ENCODE data around the gene NOPCHAP1.

DNA sequence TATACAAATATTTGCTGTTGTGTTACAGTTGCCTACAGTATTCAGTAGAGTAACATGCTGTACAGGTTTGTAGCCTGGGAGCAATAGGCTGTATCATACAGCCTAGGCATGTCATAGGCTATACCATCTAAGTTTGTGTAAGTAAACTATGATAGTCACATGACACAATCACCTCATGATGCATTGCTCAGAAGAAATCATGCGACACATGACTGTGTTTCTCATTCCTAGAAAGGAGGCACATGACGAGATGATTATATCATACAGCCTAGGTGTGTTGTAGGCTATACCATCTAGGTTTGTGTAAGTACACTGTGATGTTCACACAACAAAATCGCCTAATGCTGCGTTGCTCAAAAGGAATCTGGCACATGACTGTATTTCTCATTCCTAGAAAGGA lies 31.9 kb downstream of the NOPCHAP1 start:
- TF ChIP-seq, protein P1, sequence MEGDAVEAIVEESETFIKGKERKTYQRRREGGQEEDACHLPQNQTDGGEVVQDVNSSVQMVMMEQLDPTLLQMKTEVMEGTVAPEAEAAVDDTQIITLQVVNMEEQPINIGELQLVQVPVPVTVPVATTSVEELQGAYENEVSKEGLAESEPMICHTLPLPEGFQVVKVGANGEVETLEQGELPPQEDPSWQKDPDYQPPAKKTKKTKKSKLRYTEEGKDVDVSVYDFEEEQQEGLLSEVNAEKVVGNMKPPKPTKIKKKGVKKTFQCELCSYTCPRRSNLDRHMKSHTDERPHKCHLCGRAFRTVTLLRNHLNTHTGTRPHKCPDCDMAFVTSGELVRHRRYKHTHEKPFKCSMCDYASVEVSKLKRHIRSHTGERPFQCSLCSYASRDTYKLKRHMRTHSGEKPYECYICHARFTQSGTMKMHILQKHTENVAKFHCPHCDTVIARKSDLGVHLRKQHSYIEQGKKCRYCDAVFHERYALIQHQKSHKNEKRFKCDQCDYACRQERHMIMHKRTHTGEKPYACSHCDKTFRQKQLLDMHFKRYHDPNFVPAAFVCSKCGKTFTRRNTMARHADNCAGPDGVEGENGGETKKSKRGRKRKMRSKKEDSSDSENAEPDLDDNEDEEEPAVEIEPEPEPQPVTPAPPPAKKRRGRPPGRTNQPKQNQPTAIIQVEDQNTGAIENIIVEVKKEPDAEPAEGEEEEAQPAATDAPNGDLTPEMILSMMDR (IDR thresholded peaks at IDR 0.05 in 4 of 5, conservative IDR thresholded peaks at IDR 0.05 in 1 of 5), result no peak
- TF ChIP-seq POLR2A (IDR thresholded peaks at IDR 0.05), result no peak
